Endodermal cell (in vitro differentiated cells): ENCODE data around the gene FTO. TPM values are rescaled to one million over a fixed set of nuclear protein-coding genes. Genes with fewer than 3 reads are reported as not detected.

ENCODE experiments used
- DNase-seq: peaks from one replicate; pipeline ENCODE4 v3.0.0-alpha.2; 2017
- H3K27ac ChIP-seq: 2 replicates; pipeline ENCODE4 v1.5.1; 2013; ENCODE audit warnings: mild to moderate bottlenecking, low read depth, low read length, moderate library complexity
- H3K27me3 ChIP-seq: 2 replicates; pipeline ENCODE4 v1.6.1; 2013; ENCODE audit warnings: mild to moderate bottlenecking, low read length, moderate library complexity; ENCODE audit not compliant: insufficient read depth, control insufficient read depth, poor library complexity, severe bottlenecking
- H3K36me3 ChIP-seq: 2 replicates; pipeline ENCODE4 v1.7.0; 2013; ENCODE audit warnings: mild to moderate bottlenecking, low read length, moderate library complexity; ENCODE audit not compliant: control insufficient read depth, insufficient read depth
- H3K4me1 ChIP-seq: one replicate; pipeline ENCODE4 v1.7.0; 2013; ENCODE audit warnings: low read length; ENCODE audit not compliant: control insufficient read depth, insufficient read depth
- H3K4me3 ChIP-seq: 2 replicates; pipeline ENCODE4 v1.5.1; 2013; ENCODE audit warnings: mild to moderate bottlenecking, low read length, moderate library complexity
- H3K9ac ChIP-seq: 2 replicates; pipeline ENCODE4 v1.6.1; 2013; ENCODE audit warnings: mild to moderate bottlenecking, low read length, moderate library complexity; ENCODE audit not compliant: poor library complexity, severe bottlenecking; ENCODE audit errors: extremely low read depth
- H3K9me3 ChIP-seq: 2 replicates; pipeline ENCODE4 v1.6.1; 2013; ENCODE audit warnings: mild to moderate bottlenecking, low read length, moderate library complexity; ENCODE audit not compliant: control insufficient read depth
- H3K27ac Mint-ChIP-seq: 2 replicates; pipeline ENCODE4 v1.8.0; 2020; ENCODE audit warnings: mixed read lengths
- H3K27me3 Mint-ChIP-seq: 2 replicates; pipeline ENCODE4 v1.8.0; 2021; ENCODE audit warnings: mild to moderate bottlenecking, mixed read lengths; ENCODE audit not compliant: insufficient read depth
- H3K36me3 Mint-ChIP-seq: 2 replicates; pipeline ENCODE4 v1.8.0; 2020; ENCODE audit warnings: low read depth, mixed read lengths
- H3K4me1 Mint-ChIP-seq: 2 replicates; pipeline ENCODE4 v1.8.0; 2020; ENCODE audit warnings: mixed read lengths
- H3K4me3 Mint-ChIP-seq: 2 replicates; pipeline ENCODE4 v1.8.0; 2020; ENCODE audit warnings: mild to moderate bottlenecking, moderate library complexity, mixed read lengths
- H3K9me3 Mint-ChIP-seq: 2 replicates; pipeline ENCODE4 v1.8.0; 2020; ENCODE audit warnings: mild to moderate bottlenecking, mixed read lengths
- WGBS, 2 experiments: methylation state at CpG; one replicate each; pipeline versions ENCODE4 v1.1.5 to v1.1.7; 2013; ENCODE audit warnings: missing lambda C conversion rate in 2 of 2, mixed read lengths in 1 of 2; ENCODE audit not compliant: insufficient coverage in 1 of 2, insufficient read length in 1 of 2; 5-methylcytosine and 5-hydroxymethylcytosine counted together
- total RNA-seq, 2 donors: library from RNA; stranded (reverse); fragmentation: NEBNext Ultra II Directional in 1 of 2; extraction: Animal tissue kit (Norgen Biotek cat#: 25700) in 1 of 2; gene quantifications; 2 replicates in 1 of 2; 3 replicates in 1 of 2; pipeline ENCODE4 v1.2.1, GENCODE V29; 2021
- TF ChIP-seq, protein P1 (sequence below): fragments of 200-600 bp; sonication (generic); conservative IDR thresholded peaks from 2 replicates; pipeline ENCODE4 v1.5.0; 2021; ENCODE audit warnings: antibody characterized with exemption, mild to moderate bottlenecking

FTO gene
- total RNA-seq, 2 donors from 2014 or later: 80.3 to 102 TPM

DNA sequence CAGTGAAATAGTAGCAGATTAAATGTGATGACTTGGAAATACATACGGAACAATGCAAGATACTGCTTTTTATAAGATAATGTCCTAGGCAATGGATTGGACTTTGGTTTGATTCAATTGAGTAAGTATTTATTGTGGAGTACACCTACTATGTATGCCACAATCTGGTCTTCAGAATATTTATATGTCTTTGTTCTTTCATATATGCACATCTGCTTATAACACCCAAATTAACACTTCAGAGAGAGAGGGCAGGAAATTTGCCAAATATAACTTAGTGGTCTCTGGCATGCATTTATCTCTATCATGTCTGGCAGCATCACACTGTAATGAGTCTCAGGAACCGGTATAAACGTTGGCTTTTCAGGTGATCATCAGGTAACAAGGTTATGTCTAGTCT, 17.2 kb upstream of the FTO start:
- H3K27me3 ChIP-seq: no peaks in the 10 kb centered on the region
- peaks cover 32% of the 10 kb centered on the region for H3K36me3 ChIP-seq
- 98 to 100% methylated on average over 3 of the region's 3 CpGs for WGBS, 2 experiments
- no peak overlapping the region for H3K4me3 ChIP-seq
- peaks cover 8% of the 10 kb centered on the region for H3K9me3 ChIP-seq
- no peak overlapping the region for H3K9ac ChIP-seq
- Mint-ChIP-seq H3K4me1 (no peaks in the 10 kb centered on the region), H3K36me3 (peaks cover 34% of the 10 kb centered on the region), H3K27me3 (no peaks in the 10 kb centered on the region), H3K9me3 (peaks cover 10% of the 10 kb centered on the region), H3K4me3 (no peak overlapping the region), H3K27ac (no peak overlapping the region)
- TF ChIP-seq, protein P1, sequence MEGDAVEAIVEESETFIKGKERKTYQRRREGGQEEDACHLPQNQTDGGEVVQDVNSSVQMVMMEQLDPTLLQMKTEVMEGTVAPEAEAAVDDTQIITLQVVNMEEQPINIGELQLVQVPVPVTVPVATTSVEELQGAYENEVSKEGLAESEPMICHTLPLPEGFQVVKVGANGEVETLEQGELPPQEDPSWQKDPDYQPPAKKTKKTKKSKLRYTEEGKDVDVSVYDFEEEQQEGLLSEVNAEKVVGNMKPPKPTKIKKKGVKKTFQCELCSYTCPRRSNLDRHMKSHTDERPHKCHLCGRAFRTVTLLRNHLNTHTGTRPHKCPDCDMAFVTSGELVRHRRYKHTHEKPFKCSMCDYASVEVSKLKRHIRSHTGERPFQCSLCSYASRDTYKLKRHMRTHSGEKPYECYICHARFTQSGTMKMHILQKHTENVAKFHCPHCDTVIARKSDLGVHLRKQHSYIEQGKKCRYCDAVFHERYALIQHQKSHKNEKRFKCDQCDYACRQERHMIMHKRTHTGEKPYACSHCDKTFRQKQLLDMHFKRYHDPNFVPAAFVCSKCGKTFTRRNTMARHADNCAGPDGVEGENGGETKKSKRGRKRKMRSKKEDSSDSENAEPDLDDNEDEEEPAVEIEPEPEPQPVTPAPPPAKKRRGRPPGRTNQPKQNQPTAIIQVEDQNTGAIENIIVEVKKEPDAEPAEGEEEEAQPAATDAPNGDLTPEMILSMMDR: no peak
- no peaks in the 10 kb centered on the region for H3K4me1 ChIP-seq
- DNase-seq: no peak
- no peak overlapping the region for H3K27ac ChIP-seq

DNA sequence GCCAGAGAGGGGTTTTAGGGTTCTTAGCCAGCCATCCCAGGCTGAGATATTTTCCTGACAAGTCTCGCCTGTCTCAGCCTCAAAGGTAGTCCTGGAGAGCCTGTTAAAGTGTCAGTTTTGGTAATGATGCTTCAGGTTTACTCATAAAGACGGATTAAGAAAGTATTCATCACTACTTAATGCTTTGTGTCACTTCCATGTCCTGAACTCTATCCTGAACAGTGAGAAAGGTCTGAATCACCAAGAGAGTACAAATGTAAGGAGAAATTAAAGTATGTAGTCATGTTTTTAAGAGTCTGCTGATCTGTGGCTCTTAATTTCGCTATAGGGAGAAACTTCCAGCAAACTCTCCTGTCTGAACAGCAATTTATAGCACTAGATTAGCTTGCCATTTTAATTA, 14.3 kb upstream of the FTO start:
- Mint-ChIP-seq H3K36me3 (peaks cover 34% of the 10 kb centered on the region), H3K9me3 (peaks cover 10% of the 10 kb centered on the region), H3K27me3 (no peaks in the 10 kb centered on the region), H3K27ac (no peak overlapping the region), H3K4me3 (no peak overlapping the region), H3K4me1 (no peaks in the 10 kb centered on the region)
- H3K9me3 ChIP-seq: peaks cover 8% of the 10 kb centered on the region
- H3K4me1 ChIP-seq: no peaks in the 10 kb centered on the region
- no peak overlapping the region for H3K4me3 ChIP-seq
- H3K27ac ChIP-seq: no peak overlapping the region
- H3K9ac ChIP-seq: no peak overlapping the region
- H3K36me3 ChIP-seq: peaks cover 26% of the 10 kb centered on the region
- WGBS, 2 experiments: 96 to 100% methylated on average over 1 to 3 of the region's 3 CpGs
- no peak for DNase-seq
- H3K27me3 ChIP-seq: no peaks in the 10 kb centered on the region
- TF ChIP-seq, protein P1: no peak

DNA sequence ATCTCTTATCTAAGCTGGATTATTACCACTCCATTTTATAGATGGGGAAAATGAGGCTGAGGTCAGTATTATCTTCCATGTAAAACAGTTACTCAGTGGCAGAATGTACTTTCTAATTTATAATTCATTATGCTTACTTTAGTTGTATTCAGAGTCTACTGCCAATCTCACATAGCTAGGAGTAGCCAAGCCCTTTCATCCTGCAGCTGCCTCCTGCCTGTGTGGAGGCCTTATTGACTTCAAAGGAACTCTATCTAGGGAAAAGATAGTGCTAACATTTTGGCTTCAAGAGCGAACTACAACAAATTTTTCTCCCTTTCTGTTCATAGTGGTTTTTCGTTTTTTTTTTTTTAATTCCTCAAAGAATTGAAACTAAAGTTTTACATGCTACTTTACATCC, 13.2 kb upstream of the FTO start:
- Histone ChIP-seq H3K9ac (no peak overlapping the region), H3K27ac (no peak overlapping the region), H3K4me3 (no peak overlapping the region), H3K4me1 (no peaks in the 10 kb centered on the region), H3K36me3 (peaks cover 22% of the 10 kb centered on the region), H3K9me3 (peaks cover under 1% of the 10 kb centered on the region), H3K27me3 (no peaks in the 10 kb centered on the region)
- DNase-seq: no peak
- H3K27ac Mint-ChIP-seq: no peak overlapping the region
- H3K4me1 Mint-ChIP-seq: no peaks in the 10 kb centered on the region
- TF ChIP-seq, protein P1: no peak
- no peaks in the 10 kb centered on the region for H3K9me3 Mint-ChIP-seq
- H3K27me3 Mint-ChIP-seq: no peaks in the 10 kb centered on the region
- no peak overlapping the region for H3K4me3 Mint-ChIP-seq
- 84% methylated on average over 2 of the region's 2 CpGs; no CpG with 5 or more reads in 1 of the 2 experiments for WGBS, 2 experiments
- H3K36me3 Mint-ChIP-seq: peaks cover 32% of the 10 kb centered on the region
